RCC 7860 (cell line): ENCODE results near the gene PLEKHM3.
"Not testable (repeated sequence)": the region's sequence is repeated elsewhere in the genome, so short reads cannot be mapped to it uniquely, and the experiment has no call there.

Experiments
- DNase-seq: peaks from one replicate; pipeline ENCODE4 v3.0.0-alpha.2; 2015; ENCODE audit warnings: low spot score
- FAIRE-seq: peaks from 2 replicates; lab custom pipeline; 2012; peaks lifted over from hg19 to GRCh38; lab: Jason Lieb, UNC

The PLEKHM3 gene

GRCh38 chr2:207952564-207953345 is 72.6 kb downstream of the PLEKHM3 start:
- FAIRE-seq: no peak
- DNase-seq: no peak

- FAIRE-seq (no peak), DNase-seq (no peak)
Observed at GRCh38 chr2:207951734-207952470, 73.4 kb downstream of the PLEKHM3 start.

DNA sequence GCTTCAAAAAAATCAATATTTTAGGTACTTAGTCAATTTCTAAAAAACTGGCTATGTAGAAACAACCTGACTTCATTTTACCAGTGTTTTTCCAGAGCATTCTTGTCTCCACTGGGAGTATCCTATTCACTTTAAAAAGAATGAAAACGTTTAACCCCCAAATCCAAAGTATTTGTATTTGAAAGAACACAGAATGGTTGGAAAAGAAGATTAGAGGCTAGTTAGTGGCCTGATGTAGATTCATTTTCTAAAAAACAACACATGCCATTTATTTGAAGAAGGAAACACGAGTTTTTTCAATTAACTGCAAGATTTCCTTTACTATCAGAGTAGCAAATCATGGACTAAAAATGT is 74.6 kb downstream of the PLEKHM3 start:
- DNase-seq (no peak), FAIRE-seq (no peak)

DNA sequence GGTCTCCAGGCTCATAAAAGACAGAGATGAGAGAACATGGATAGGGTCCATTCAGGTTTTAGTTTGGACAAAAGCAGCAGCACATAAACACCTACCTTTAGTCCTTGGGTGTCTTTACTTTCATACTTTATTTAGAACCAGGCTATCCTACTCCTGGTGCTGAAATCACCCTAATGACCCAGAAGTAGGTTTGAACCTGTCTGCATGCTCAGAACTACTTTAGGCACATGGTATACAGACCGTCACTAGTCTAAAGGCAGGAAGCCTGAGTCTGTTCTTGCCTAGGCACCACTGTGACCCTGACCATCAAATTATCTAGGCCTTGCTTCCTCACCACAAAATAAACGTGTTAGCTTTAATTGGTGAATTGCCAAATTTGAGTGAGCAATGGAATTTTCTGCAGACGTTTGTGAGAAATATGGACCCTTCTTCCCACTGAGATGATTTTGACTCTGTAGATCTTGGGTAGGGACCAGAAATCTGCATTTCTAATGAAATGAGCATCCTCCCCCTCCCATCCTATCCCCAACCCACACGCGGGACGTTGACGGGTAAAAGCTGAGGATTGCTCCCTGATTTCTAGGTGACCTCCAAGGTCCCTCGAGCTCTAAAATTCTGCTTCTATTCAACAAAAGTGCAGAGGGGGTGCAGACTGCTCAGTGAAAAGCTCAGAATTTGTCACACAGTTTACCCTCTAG is 75.1 kb downstream of the PLEKHM3 start:
- DNase-seq: no peak

DNA sequence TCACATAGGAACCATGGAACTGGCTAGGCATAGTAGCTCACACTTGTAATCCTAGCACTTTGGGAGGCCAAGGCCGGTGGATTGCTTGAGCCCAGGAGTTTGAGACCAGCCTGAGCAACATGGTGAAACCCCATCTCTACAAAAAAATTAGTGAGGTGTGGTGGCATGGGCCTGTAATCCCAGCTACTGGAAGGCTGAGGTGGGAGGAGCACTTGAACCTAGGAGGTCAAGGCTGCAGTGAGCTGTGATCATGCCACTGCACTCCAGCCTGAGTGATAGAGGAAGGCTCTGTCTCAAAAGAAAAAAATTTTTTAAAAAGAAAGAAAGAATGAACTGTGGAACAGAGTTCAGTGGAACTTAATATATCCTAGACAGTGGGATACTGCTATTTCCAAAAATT is 76.1 kb downstream of the PLEKHM3 start:
- DNase-seq, FAIRE-seq: not testable (repeated sequence)

More for the DNA sequence above, 75.1 kb downstream of the PLEKHM3 start:
- no peak for FAIRE-seq

DNA sequence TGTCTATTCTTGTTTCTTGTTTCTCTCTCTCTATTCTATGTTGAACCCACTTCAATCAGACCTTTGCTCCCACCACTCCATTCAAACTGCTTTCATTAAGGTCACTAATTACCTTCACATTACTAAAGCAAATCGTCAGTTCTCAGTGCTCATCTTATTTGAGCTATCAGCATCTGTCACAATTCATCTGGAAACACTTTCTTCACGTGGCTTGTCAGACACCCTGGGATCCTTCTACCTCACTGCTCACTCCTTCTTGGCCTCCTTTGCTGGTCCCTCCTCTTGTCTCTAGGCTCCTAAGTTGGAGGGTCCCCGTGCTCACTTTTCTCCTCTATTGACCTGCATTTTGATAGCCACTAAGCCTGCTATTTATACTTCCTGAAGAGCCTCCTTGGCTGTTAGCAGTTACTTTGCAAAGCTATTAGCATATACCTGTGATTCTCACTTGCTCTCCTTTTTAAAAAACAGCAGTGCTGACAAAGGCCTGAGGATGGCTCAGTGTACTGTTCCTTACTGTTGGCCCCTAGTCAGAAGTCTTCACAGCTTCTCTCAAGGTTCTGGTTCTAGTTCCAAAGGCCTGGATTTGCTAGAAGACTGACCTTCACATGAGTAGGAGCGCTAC is 80.2 kb downstream of the PLEKHM3 start:
- FAIRE-seq (no peak), DNase-seq (no peak)

- DNase-seq (no peak), FAIRE-seq (no peak)
Observed at GRCh38 chr2:207944334-207944733, 81.0 kb downstream of the PLEKHM3 start.

DNA sequence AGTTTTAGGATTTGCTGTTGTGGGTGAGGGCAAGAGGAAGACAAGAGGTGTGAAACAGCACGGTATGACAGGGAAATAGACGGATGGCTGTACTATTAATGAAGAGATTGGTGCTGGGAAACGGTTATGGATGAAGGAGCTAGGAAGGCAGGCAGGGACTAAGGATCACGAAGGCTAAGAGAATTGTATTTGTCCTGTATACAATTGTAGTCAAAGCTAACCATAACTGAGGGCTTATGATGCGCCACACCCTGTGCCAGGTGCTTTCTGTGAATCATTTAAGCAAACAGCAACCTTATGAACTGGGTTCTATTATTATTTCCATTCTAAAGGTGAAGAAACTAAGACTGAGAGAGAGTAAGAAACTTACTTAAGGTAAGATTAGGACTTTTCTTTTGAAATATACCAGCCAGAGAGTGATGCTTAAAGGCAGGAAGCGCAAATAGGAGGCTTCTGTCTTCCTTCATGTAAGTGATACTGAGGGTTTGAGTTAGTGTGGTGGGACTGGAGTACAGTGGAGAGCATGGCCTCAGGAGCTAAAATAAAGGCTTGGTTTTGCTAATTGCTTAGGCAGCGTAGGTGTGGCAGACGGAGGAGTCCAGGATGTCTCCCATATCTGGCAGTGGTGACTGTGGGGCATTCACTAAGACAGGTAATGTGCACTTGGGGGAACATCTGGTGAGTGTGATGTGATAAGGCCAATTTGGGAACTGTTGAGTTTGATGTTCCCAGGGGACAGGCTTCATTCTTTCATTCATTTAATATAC is 85.8 kb downstream of the PLEKHM3 start:
- FAIRE-seq: no peak
- DNase-seq: no peak

DNA sequence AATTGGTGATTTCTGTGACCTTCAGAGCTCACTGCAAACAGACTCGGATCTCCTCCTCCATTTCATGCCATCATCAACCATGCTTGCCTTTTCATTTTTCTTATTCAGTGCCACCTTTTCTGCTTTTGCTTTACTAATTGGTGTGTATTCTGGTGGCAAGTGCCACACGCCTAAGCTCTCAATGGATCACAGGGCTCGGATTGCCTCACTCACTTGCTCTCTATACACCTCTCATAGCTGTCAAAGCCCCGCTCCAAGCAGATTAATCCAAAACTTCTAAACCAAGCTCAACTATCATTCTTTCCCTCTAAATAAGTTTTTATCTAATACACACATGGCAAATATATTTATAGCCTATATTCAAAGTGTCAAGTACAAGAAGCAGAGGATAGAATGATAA is 86.4 kb downstream of the PLEKHM3 start:
- DNase-seq (no peak), FAIRE-seq (no peak)

DNA sequence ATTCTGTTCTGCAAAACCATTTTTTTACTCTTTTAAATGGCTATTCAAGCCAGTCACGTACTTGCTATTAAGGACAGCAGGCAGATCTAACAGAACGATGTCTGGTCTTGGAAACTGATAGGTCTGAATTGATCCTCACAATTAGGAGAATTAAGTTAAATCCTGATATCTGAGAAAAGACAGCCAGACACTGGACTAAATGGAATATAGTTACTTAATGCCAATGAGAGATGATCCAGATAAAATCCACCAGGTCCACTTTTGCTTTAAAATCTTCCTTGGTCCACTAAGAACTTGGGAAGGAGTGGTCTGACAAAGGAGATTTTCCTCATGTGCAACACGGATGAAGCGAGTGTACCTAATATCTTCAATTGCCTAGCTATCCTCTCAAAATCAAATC is 86.9 kb downstream of the PLEKHM3 start:
- DNase-seq (no peak), FAIRE-seq (no peak)

DNA sequence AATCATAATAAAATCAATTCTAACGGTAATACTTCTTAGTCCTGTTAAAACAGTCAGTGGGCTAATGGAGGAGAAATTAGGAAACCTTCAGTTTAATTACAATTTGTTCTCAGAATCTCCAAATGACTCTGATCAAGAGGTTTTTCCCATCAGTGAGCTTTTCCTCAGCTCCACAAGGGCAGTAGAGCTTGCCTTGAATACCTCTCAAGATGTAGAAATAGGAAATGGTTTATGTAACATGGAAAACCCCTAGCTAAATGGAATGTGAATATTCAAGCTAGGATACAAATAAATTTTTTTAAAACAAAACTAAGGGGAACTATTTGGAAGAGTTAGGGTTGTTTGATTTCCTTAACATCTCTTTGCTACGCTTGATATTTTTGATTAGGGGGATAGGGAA is 87.5 kb downstream of the PLEKHM3 start:
- FAIRE-seq (no peak), DNase-seq (no peak)

- DNase-seq (no peak), FAIRE-seq (peak; percentile 66)
Observed at GRCh38 chr2:207937253-207937652, 88.1 kb downstream of the PLEKHM3 start.

- FAIRE-seq (no peak), DNase-seq (no peak)
Observed at GRCh38 chr2:207936380-207936779, 88.9 kb downstream of the PLEKHM3 start.

DNA sequence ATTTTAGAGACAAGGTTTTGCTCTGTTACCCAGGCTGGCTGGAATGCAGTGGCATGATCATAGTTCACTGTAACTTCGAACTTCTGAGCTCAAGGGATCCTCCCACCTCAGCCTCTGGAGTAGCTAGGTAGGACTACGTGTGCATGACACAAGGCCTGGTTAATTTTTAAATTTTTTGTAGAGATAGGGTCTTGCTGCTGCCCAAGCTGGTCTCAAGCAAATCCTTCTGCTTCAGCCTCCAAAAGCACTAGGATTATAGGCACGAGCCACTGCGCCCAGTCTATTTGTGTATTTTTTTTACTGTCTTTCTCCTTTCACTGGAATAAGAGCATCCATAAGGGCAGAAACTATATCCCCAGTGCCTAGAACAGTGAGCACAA is 89.3 kb downstream of the PLEKHM3 start:
- DNase-seq (no peak), FAIRE-seq (no peak)

GRCh38 chr2:207935121-207935990 is 90.0 kb downstream of the PLEKHM3 start:
- FAIRE-seq (peak; percentile 61), DNase-seq (no peak)

- DNase-seq (no peak), FAIRE-seq (no peak)
Observed at GRCh38 chr2:207934720-207935119, 90.6 kb downstream of the PLEKHM3 start.

- FAIRE-seq (no peak), DNase-seq (no peak)
Observed at GRCh38 chr2:207933396-207934065, 91.8 kb downstream of the PLEKHM3 start.

DNA sequence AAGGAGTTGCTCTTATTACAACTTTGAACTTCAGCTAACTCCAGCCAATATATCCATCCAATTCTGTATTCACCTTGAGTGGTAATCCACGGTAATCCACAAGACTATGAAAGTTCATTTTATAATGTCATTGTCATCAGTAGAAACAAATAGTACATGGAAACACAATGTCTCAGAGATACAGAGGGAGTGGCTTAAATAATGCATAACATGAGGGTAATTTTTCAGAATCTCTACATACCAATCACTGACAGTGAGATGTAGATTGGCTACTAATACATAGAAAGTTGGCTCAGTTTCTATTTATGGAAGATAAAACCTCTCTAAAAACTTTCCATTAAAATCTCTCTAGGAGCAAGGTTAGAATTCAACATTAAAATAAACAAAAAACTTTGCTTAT is 93.2 kb downstream of the PLEKHM3 start:
- FAIRE-seq: no peak

GRCh38 chr2:207930747-207931146 is 94.6 kb downstream of the PLEKHM3 start:
- no peak for FAIRE-seq
- no peak for DNase-seq

More for the DNA sequence above, 93.2 kb downstream of the PLEKHM3 start:
- no peak for DNase-seq
